CD4-positive, alpha-beta T cell treated with Interleukin-6 at 100 ng/mL for 8 hours (primary cell): ENCODE results near the gene SORCS2.
"Not testable (repeated sequence)": the region's sequence is repeated elsewhere in the genome, so short reads cannot be mapped to it uniquely, and the experiment has no call there.

Experiments
- DNase-seq: peaks from one replicate; pipeline ENCODE4 v3.0.0-alpha.2; 2020; ENCODE audit warnings: mixed read lengths, low spot score

Gene SORCS2

DNA sequence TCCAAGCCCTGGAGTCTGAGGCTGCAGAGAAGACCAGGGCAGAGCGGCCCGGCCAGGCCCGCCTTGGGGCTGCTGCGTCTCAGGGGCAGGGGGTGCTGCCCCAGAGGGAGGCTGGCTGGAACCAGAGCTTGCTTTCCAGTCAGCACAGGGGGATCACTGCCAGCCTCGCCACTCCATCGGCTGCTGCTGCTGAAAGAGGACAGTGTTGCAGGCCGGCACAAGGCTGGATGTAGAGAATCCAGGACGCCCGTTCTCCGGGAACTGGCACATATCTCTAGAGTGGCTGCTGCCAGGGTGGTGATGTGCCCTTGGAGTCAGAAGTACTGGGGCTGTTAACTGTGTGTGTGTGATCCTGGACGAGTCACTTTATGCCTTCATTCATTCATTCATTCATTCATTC is 31.9 kb upstream of the SORCS2 start:
- no peak for DNase-seq

GRCh38 chr4:7160951-7161440 is 31.3 kb upstream of the SORCS2 start:
- no peak for DNase-seq

- no peak for DNase-seq
These were observed 30.6 kb upstream of the SORCS2 start for GRCh38 chr4:7161721-7162214.

GRCh38 chr4:7165056-7165873 is 27.1 kb upstream of the SORCS2 start:
- not testable (repeated sequence) for DNase-seq

- no peak for DNase-seq
These were observed 26.5 kb upstream of the SORCS2 start for GRCh38 chr4:7165874-7166201.

DNA sequence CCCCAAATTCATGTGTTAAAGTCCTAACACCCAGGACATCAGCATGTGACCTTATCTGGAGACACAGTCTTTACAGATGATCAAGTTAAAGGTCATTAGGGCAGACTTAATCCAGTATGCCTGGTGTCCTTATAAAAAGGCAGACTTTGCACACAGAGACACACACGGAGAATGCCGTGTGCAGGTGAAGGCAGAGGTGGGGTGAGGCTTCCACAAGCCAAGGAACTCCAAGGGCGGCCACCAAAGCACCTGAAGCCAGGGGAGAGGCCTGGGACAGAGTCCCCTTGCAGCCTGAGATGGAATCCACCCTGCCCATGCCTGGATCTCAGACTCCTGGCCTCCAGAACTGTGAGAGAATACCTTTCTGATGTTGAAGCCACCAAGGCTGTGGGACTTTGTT is 26.1 kb upstream of the SORCS2 start:
- DNase-seq = no peak

DNA sequence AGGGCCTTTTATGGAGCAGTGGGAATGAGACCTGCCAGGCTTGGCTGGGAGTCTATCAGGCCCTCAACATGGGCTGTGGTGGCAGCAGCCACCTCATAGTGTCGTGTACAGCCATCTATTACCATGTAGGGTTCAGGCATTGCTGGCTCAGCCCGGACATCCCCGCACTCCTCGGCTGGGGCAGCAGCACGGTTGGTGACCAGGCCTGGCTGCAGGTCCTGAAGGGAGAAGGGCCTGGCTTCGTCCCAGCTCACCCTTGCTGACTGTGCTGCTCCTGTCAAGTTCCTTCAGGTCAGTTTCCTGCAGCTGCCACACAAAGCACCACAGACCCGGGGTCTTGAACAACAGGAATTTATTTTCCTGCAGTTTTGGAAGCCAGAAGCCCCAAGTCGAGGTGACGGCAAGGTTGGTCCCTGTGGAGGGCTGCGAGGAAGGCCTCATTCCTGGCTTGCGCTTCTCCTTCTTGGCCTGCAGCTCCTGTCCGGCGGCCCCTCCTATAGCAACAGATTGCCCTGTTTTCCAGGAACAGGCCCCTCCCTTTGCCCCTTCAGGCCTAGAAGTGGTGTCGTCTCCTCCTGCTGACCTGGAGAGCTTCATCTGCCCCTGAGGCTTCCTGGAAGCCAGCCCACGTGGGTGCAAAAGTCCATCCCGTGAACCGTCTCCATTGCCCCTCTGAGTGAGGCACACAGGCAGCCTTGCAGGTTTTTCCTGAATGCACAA is 25.2 kb upstream of the SORCS2 start:
- no peak for DNase-seq

- no peak for DNase-seq
These were observed 24.6 kb upstream of the SORCS2 start for GRCh38 chr4:7167706-7168105.

GRCh38 chr4:7168106-7168505 is 24.2 kb upstream of the SORCS2 start:
- no peak for DNase-seq

GRCh38 chr4:7169134-7169533 is 23.2 kb upstream of the SORCS2 start:
- no peak for DNase-seq

GRCh38 chr4:7170012-7170411 is 22.3 kb upstream of the SORCS2 start:
- no peak for DNase-seq

DNA sequence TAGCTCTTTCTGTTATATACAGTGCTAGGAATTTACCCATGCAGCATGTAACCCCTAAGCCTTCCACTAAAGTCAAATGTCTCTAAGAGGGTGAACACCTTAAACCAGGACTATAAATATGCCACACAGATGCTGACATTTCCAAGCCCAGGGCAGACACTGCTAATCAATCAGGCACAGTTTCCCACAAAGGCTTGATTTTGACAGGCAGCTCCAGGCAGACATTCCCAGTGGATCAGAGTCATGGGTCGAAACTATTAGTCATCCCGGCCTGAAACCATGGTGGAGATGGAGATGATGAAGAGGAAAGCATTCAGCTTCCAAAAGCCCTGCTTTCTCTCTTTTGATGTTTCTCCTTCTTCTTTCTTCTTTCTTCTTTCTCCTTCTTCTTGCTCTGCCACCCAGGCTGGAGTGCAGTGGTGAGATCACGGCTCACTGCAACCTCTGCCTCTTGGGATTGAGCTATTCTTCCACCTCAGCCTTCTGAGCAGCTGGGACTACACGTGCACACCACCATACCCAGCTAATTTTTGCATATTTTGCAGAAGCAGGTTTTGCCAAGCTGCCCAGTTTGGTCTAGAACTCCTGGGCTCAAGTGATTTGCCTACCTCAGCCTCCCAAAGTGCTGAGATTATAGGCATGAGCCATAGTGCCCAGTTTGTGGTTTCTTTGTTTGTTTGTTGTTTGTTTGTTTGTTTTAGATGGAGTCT is 21.0 kb upstream of the SORCS2 start:
- DNase-seq = no peak

DNA sequence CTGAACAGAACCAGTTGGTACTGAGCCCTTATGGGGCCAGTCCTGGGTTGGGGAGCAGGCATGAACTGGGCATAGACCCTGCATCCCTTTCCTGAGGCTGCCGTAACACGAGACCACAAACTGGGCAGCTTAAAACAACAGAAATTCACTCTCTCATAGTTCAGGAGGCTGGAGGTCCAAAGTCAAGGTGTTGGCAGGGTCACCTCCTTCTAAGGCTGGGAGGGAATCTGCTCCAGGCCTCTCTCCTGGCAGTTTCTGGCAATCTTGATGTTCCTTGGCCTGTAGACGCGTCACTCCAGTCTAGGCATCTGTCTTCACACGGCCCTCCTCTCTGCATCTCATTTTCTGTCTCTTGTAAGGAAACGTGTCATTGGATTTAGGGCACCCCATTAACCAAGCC is 19.8 kb upstream of the SORCS2 start:
- no peak for DNase-seq

GRCh38 chr4:7172946-7173345 is 19.4 kb upstream of the SORCS2 start:
- no peak for DNase-seq

GRCh38 chr4:7173841-7174449 is 18.4 kb upstream of the SORCS2 start:
- DNase-seq = no peak

GRCh38 chr4:7179158-7179557 is 13.2 kb upstream of the SORCS2 start:
- no peak for DNase-seq

GRCh38 chr4:7180938-7181337 is 11.4 kb upstream of the SORCS2 start:
- no peak for DNase-seq

DNA sequence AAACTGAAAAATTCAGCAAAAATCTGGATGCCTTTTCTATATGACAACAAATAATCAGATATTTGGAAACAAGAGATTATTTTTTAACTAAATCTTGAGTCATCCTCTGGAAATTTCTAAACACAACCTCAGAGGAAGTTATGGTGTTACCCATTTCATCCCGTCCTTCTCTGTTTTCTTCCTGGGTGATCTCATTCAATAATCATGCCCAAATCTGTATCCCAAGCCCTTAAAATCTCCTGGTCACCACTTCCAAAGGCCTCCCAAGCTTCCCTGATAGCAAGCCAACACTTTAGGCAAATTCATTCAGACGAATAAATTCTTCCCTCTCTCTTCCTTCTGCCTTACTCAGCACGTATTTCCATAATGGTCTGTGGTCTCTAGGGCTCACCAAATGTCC is 9.7 kb upstream of the SORCS2 start:
- DNase-seq = no peak

GRCh38 chr4:7183161-7183560 is 9.2 kb upstream of the SORCS2 start:
- no peak for DNase-seq

GRCh38 chr4:7183780-7184460 is 8.4 kb upstream of the SORCS2 start:
- DNase-seq = no peak

DNA sequence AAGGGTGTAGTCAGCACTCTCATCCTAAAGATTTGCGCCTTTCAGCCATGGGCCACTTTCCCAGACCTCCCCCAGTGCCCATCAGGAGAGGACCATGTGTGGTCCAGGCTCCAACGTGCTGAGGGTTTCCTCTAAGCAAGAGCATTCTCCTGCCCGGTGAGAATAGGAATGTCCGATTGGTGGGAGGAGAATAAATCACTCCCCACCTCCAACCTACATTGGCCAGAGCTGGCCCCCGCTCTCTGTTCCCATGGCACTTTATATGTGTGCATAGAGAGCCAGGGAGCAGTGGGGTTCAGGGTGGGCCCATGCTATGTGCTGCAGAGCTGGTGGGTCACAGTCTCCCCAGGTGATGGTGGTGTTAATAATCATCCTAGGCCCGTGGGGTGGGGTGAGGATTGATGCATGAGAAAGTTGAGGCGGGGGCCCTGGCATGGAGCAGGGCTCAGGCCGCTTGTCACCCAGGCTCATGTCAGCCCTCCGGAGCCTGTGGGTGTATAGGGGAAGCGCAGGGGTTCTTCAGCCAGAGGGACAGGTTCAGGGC is 6.8 kb upstream of the SORCS2 start:
- no peak for DNase-seq
